ENCODE data around the gene ETV3. TPM values are rescaled to one million over a fixed set of nuclear protein-coding genes. Genes with fewer than 3 reads are reported as not detected.

The ETV3 gene
- total RNA-seq, 2 donors from 2014 or later = 11.8 to 31.7 TPM

DNA sequence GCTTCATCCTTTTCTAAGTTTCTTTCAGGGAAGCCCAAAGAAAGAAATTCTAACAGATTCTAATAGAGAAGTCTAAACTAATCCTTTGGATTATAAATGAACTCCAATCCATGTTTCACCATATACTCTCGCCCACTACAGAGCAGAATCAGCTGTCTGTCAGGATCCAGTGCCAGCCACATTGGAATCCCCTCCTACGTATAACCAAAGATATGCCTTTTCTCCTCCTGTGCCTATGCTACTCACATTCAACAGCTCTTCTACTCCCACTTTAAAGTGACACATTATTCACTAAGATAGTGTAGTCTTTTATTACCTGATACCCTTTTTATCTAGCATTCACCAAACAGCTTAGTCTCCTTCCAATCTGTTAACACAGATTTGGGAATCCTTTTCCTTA is 3.1 kb downstream of the ETV3 start:
- H3K9me3 ChIP-seq = no peaks in the 10 kb centered on the region
- no peaks in the 10 kb centered on the region for H3K27me3 ChIP-seq (replicated peaks; ENCODE audit: insufficient read depth)
- H3K4me1 ChIP-seq (ENCODE audit: control insufficient read depth in 1 of 2, low read depth in 2 of 2) = peaks cover 21 to 26% of the 10 kb centered on the region in 2 donors
- no peak overlapping the region for H3K27ac ChIP-seq
- TF ChIP-seq CTCF (IDR thresholded peaks at IDR 0.05) = no peak
- peaks cover 40% of the 10 kb centered on the region for H3K36me3 ChIP-seq
- ATAC-seq (ENCODE audit: insufficient number of reproducible peaks, low FRiP score, low read depth) (no peak), DNase-seq (ENCODE audit: low spot score) (no peak)
- H3K4me3 ChIP-seq = no peak overlapping the region

DNA sequence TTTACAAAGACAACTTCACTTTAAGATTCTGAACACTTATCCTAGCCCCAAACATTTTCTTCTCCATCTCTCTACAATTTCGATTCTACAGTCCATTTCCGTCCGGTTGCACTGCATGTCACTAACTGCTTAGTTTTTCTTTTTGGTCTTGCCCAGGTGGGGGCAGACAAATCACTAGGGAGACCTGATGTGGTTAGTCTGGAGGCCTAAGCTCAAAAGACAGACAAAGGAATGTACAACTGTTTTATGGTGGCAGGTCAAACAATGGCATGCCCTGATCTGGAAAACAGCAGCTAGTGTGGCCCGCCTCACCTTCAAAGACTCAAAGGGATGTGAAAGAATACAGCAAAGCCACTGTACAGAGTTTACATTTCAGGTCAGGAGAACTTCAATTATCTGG is 3.8 kb downstream of the ETV3 start:
- H3K27ac ChIP-seq = no peak overlapping the region
- H3K4me1 ChIP-seq (ENCODE audit: control insufficient read depth in 1 of 2, low read depth in 2 of 2) = peaks cover 21 to 26% of the 10 kb centered on the region in 2 donors
- peaks cover 40% of the 10 kb centered on the region for H3K36me3 ChIP-seq
- H3K27me3 ChIP-seq (replicated peaks; ENCODE audit: insufficient read depth) = no peaks in the 10 kb centered on the region
- DNase-seq (ENCODE audit: low spot score) = no peak
- no peak overlapping the region for H3K4me3 ChIP-seq
- no peak for ATAC-seq (ENCODE audit: insufficient number of reproducible peaks, low FRiP score, low read depth)
- no peaks in the 10 kb centered on the region for H3K9me3 ChIP-seq
- no peak for TF ChIP-seq CTCF (IDR thresholded peaks at IDR 0.05)

- Histone ChIP-seq H3K27ac (no peak overlapping the region), H3K36me3 (peaks cover 40% of the 10 kb centered on the region), H3K9me3 (no peaks in the 10 kb centered on the region), H3K4me3 (no peak overlapping the region), H3K4me1 (ENCODE audit: control insufficient read depth in 1 of 2, low read depth in 2 of 2) (peaks cover 17 to 20% of the 10 kb centered on the region in 2 donors), H3K27me3 (replicated peaks; ENCODE audit: insufficient read depth) (no peaks in the 10 kb centered on the region)
- DNase-seq (ENCODE audit: low spot score) (no peak), ATAC-seq (ENCODE audit: insufficient number of reproducible peaks, low FRiP score, low read depth) (no peak)
- no peak for TF ChIP-seq CTCF (IDR thresholded peaks at IDR 0.05)
Observed at GRCh38 chr1:157133426-157133825, 4.8 kb downstream of the ETV3 start.

- no peak for TF ChIP-seq CTCF (IDR thresholded peaks at IDR 0.05)
- DNase-seq (ENCODE audit: low spot score) (no peak), ATAC-seq (ENCODE audit: insufficient number of reproducible peaks, low FRiP score, low read depth) (no peak)
- H3K27ac ChIP-seq = no peak overlapping the region
- peaks cover 17 to 20% of the 10 kb centered on the region in 2 donors for H3K4me1 ChIP-seq (ENCODE audit: control insufficient read depth in 1 of 2, low read depth in 2 of 2)
- peaks cover 40% of the 10 kb centered on the region for H3K36me3 ChIP-seq
- H3K9me3 ChIP-seq = no peaks in the 10 kb centered on the region
- no peaks in the 10 kb centered on the region for H3K27me3 ChIP-seq (replicated peaks; ENCODE audit: insufficient read depth)
- no peak overlapping the region for H3K4me3 ChIP-seq
Observed at GRCh38 chr1:157132616-157133167, 5.5 kb downstream of the ETV3 start.

GRCh38 chr1:157132111-157132510 is 6.1 kb downstream of the ETV3 start:
- ATAC-seq (ENCODE audit: insufficient number of reproducible peaks, low FRiP score, low read depth) (no peak), DNase-seq (ENCODE audit: low spot score) (no peak)
- Histone ChIP-seq H3K4me3 (no peak overlapping the region), H3K36me3 (peaks cover 40% of the 10 kb centered on the region), H3K9me3 (no peaks in the 10 kb centered on the region), H3K4me1 (ENCODE audit: control insufficient read depth in 1 of 2, low read depth in 2 of 2) (peaks cover 11 to 16% of the 10 kb centered on the region in 2 donors), H3K27ac (no peak overlapping the region), H3K27me3 (replicated peaks; ENCODE audit: insufficient read depth) (no peaks in the 10 kb centered on the region)
- no peak for TF ChIP-seq CTCF (IDR thresholded peaks at IDR 0.05)
